Ascending aorta (tissue), 2 donors: ENCODE measurements around the gene NPIPA2. TPM values are rescaled to one million over a fixed set of nuclear protein-coding genes. Genes with fewer than 3 reads are reported as not detected.
"Not testable (repeated sequence)": the region's sequence is repeated elsewhere in the genome, so short reads cannot be mapped to it uniquely, and the experiment has no call there.

Experiments used
- DNase-seq, 2 donors: peaks; one replicate each; pipeline ENCODE4 v3.0.0-alpha.2; 2019; ENCODE audit warnings: low spot score in 2 of 2
- H3K27ac ChIP-seq, 2 donors: fragments of 200-600 bp; sonication (generic); one replicate each; pipeline ENCODE4 v1.5.1; 2016 to 2017; ENCODE audit warnings: mild to moderate bottlenecking in 1 of 2
- H3K27me3 ChIP-seq: fragments of 200-600 bp; sonication (generic); one replicate; pipeline ENCODE4 v1.5.1; 2017
- H3K36me3 ChIP-seq, 2 donors: fragments of 200-600 bp; sonication (generic); one replicate each; pipeline ENCODE4 v1.5.1; 2016
- H3K4me1 ChIP-seq, 2 donors: fragments of 200-600 bp; sonication (generic); one replicate each; pipeline ENCODE4 v1.5.1; 2016 to 2017; ENCODE audit warnings: mild to moderate bottlenecking in 1 of 2
- H3K4me3 ChIP-seq, 2 donors: fragments of 200-600 bp; sonication (generic); one replicate each; pipeline ENCODE4 v1.5.1; 2016 to 2017; ENCODE audit warnings: mild to moderate bottlenecking in 1 of 2
- H3K9me3 ChIP-seq, 2 donors: fragments of 200-600 bp; sonication (generic); one replicate each; pipeline ENCODE4 v1.5.1; 2016
- intact Hi-C: fragments of 100-400 bp; cut with DNase I; formaldehyde crosslinking; loops from one replicate; pipeline ENCODE4 v1.15.1; 2023
- total RNA-seq: library from RNA; depleted of rRNA; stranded (reverse); fragments of >200 nt; gene quantifications from one replicate; pipeline ENCODE4 v1.1.0, GENCODE V29; 2016

Gene NPIPA2
- total RNA-seq = not detected

DNA sequence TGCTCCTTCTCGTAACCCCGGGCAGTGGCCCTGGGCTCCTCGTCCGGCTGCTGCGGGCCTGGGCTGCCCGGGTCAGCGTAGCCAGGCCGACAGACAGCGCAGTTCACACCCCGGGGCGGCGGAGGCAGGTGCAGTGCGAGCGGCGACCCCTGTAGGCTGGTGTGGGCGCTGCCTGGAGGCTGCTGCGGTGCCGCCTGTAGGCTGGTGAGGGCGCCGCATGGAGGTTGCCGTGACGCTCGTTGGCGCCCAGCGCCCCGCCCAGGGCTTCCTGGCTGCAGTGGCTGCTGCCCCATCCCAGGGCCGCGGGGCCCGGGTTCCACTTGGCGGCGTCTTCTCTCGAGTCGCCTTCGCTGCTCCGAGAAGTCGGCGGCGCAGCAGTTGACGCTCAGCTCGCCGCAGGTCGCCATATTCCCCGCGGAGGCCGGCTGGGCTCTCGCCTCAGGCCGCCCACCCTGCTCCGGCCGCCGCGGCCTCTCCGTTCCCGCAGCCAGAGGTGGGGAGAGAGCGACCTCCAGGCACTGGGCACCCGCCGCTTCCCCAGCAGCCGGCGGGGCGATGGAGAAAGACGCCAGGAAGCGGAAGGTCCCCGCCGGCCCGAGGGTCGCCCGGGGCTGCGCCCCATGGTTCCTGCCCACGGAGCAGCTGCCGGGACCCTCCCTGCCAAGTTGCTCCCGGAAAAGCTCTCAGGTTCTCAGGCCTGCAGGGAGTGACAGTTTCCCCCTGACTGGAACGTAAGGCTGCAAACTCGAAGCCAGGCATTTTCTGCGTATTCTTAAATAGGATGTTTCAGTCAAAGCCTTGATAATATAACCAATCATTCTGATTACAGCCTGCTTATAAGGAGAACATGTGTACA, at the start of gene NPIPA2:
TSS of gene NPIPA2 (plus strand) at position 261 of the 856 bp plus-strand sequence. CDS start 5,533 bp downstream, outside the sequence.
- H3K27me3 ChIP-seq, intact Hi-C loops, H3K9me3 ChIP-seq, H3K27ac ChIP-seq, H3K36me3 ChIP-seq, H3K4me3 ChIP-seq, H3K4me1 ChIP-seq, DNase-seq: not testable (repeated sequence)

GRCh38 chr16:14694129-14694528, 48.2 kb upstream of the NPIPA2 start, which contains the start of gene PLA2G10:
Gene PLA2G10, minus strand, starts transcription at chr16:14694308. Its CDS starts 79 bp downstream, at chr16:14694229.
- H3K27ac ChIP-seq, intact Hi-C loops, DNase-seq, H3K36me3 ChIP-seq, H3K27me3 ChIP-seq, H3K9me3 ChIP-seq, H3K4me3 ChIP-seq, H3K4me1 ChIP-seq: not testable (repeated sequence)

DNA sequence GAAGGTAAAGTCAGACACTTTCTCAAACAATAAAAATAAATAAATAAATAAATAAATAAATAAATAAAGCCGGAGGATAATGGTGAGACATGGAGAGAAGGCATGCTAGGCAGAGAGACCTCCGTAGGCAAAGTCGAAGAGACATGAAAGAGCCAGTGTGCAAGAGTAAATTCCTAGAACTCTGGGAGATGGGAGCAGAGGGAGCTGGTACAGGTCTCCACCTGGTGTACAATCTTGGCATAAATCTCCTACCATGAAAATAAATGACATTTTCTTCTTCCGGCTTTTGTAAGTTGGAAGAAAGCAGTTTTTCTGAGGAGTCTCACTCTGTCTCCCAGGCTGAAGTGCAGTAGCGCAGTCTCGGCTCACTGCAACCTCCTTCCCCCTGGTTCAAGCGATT, 40.5 kb upstream of the NPIPA2 start:
- DNase-seq, H3K4me1 ChIP-seq, H3K36me3 ChIP-seq, H3K9me3 ChIP-seq, H3K27me3 ChIP-seq, H3K27ac ChIP-seq, H3K4me3 ChIP-seq, intact Hi-C loops: not testable (repeated sequence)

GRCh38 chr16:14702672-14703071, 39.7 kb upstream of the NPIPA2 start:
- H3K27me3 ChIP-seq, H3K36me3 ChIP-seq, H3K4me1 ChIP-seq, intact Hi-C loops, H3K4me3 ChIP-seq, DNase-seq, H3K27ac ChIP-seq, H3K9me3 ChIP-seq: not testable (repeated sequence)

DNA sequence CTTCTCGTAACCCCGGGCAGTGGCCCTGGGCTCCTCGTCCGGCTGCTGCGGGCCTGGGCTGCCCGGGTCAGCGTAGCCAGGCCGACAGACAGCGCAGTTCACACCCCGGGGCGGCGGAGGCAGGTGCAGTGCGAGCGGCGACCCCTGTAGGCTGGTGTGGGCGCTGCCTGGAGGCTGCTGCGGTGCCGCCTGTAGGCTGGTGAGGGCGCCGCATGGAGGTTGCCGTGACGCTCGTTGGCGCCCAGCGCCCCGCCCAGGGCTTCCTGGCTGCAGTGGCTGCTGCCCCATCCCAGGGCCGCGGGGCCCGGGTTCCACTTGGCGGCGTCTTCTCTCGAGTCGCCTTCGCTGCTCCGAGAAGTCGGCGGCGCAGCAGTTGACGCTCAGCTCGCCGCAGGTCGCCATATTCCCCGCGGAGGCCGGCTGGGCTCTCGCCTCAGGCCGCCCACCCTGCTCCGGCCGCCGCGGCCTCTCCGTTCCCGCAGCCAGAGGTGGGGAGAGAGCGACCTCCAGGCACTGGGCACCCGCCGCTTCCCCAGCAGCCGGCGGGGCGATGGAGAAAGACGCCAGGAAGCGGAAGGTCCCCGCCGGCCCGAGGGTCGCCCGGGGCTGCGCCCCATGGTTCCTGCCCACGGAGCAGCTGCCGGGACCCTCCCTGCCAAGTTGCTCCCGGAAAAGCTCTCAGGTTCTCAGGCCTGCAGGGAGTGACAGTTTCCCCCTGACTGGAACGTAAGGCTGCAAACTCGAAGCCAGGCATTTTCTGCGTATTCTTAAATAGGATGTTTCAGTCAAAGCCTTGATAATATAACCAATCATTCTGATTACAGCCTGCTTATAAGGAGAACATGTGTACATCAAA, 38.9 kb upstream of the NPIPA2 start, which contains the start of gene NPIPA3:
TSS of gene NPIPA3 (plus strand) at position 256 of the 856 bp plus-strand sequence. CDS start 5,533 bp downstream, outside the sequence.
- DNase-seq, H3K27me3 ChIP-seq, H3K4me1 ChIP-seq, intact Hi-C loops, H3K27ac ChIP-seq, H3K9me3 ChIP-seq, H3K36me3 ChIP-seq, H3K4me3 ChIP-seq: not testable (repeated sequence)

DNA sequence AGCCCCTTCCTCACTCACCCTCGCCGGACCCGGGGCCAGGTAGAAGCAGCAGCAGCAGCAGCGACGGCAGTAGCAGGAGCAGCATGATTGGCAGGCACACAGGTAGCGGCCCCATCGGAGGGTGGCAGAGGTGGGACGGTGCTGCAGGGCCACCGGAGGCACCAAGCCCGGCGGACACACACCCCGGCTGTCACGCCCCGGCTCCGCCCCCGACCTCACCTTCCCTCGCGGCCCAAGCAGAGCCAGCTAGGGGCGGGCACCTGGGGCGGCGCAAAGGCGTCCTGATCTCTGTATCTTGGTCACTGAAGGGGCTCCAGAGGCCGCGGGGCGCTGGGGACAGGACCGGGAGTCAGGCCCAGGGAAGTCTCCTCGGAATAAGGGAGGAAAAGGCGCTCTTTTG, 9.1 kb upstream of the NPIPA2 start:
- H3K36me3 ChIP-seq, H3K9me3 ChIP-seq, H3K4me1 ChIP-seq, intact Hi-C loops, H3K4me3 ChIP-seq, DNase-seq, H3K27me3 ChIP-seq, H3K27ac ChIP-seq: not testable (repeated sequence)

GRCh38 chr16:14740832-14741385, 1.4 kb upstream of the NPIPA2 start:
- H3K36me3 ChIP-seq, intact Hi-C loops, H3K27me3 ChIP-seq, DNase-seq, H3K4me3 ChIP-seq, H3K4me1 ChIP-seq, H3K9me3 ChIP-seq, H3K27ac ChIP-seq: not testable (repeated sequence)

- H3K36me3 ChIP-seq, H3K4me1 ChIP-seq, H3K27me3 ChIP-seq, intact Hi-C loops, DNase-seq, H3K27ac ChIP-seq, H3K9me3 ChIP-seq, H3K4me3 ChIP-seq: not testable (repeated sequence)
These were observed 539 bp upstream of the NPIPA2 start for GRCh38 chr16:14741794-14742193.

- H3K9me3 ChIP-seq, H3K36me3 ChIP-seq, H3K4me3 ChIP-seq, H3K27ac ChIP-seq, H3K27me3 ChIP-seq, intact Hi-C loops, H3K4me1 ChIP-seq, DNase-seq: not testable (repeated sequence)
These were observed 31.3 kb downstream of the NPIPA2 start for GRCh38 chr16:14773654-14774053.

- H3K27me3 ChIP-seq, H3K4me3 ChIP-seq, H3K4me1 ChIP-seq, H3K27ac ChIP-seq, H3K36me3 ChIP-seq, H3K9me3 ChIP-seq, intact Hi-C loops, DNase-seq: not testable (repeated sequence)
These were observed 33.3 kb downstream of the NPIPA2 start for GRCh38 chr16:14775624-14776023.

- H3K36me3 ChIP-seq, H3K9me3 ChIP-seq, DNase-seq, H3K4me3 ChIP-seq, H3K4me1 ChIP-seq, intact Hi-C loops, H3K27me3 ChIP-seq, H3K27ac ChIP-seq: not testable (repeated sequence)
These were observed 34.4 kb downstream of the NPIPA2 start for GRCh38 chr16:14776763-14777162.

GRCh38 chr16:14779368-14779877, 37.1 kb downstream of the NPIPA2 start:
- H3K27ac ChIP-seq, H3K4me1 ChIP-seq, H3K9me3 ChIP-seq, H3K36me3 ChIP-seq, H3K4me3 ChIP-seq, intact Hi-C loops, H3K27me3 ChIP-seq: not testable (repeated sequence)
- DNase-seq = peak in 1 of 2 donors; percentile 42

- H3K4me3 ChIP-seq, H3K9me3 ChIP-seq, H3K27me3 ChIP-seq, H3K36me3 ChIP-seq, H3K27ac ChIP-seq, H3K4me1 ChIP-seq, intact Hi-C loops, DNase-seq: not testable (repeated sequence)
These were observed 43.8 kb downstream of the NPIPA2 start for GRCh38 chr16:14786180-14786579.
